Pons (tissue), 1 donor: ENCODE data around the gene RIOX2.
"Not testable (repeated sequence)": the region's sequence is repeated elsewhere in the genome, so short reads cannot be mapped to it uniquely, and the experiment has no call there.

ENCODE experiments used
- DNase-seq: peaks from one replicate; pipeline ENCODE4 v3.0.0-alpha.2; 2016; ENCODE audit warnings: low spot score

The RIOX2 gene

GRCh38 chr3:97971679-97972567, at the start of gene RIOX2:
Gene RIOX2 (minus strand): TSS chr3:97972431. CDS start chr3:97967593, 4,838 bp downstream.
- peak; percentile 58 for DNase-seq

DNA sequence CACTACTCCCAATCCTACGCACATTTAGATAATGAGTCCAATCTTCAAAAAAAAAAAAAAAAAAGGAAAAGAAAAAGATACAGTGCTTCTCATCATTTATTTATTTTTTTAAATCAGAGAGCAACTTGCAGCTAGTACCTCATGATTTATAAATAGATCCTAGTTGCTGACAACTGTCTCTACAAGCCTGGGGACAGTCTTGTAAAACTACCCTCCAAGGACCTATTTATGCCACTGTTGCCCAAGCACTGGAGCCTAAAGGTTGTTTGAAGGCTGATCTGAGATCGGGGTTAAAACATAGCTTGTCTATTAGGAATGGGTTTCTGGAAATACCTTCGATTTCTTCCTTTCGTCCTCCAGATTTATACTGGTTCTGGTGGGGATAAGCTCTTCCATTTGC, 48.2 kb upstream of the RIOX2 start:
- no peak for DNase-seq

DNA sequence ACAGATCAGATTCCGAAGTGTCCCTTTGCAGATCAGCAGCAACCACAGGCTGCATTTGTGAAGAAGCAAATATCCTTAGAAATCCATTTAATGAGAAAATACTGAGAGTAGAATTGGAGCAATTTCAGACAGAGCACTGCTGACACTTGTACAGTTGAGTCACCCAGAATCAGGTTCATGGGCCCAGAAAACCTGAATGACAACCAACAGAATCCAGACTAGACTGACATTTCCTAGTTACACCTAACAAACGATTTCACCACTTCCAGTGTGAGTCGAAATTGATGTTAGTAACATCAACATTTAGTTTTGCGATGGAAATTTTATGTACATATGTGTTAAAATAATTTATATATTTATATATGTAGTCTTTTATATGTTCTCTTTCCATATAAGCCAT, 46.1 kb upstream of the RIOX2 start:
- DNase-seq = no peak

GRCh38 chr3:98014268-98014585, 42.0 kb upstream of the RIOX2 start:
- no peak for DNase-seq

GRCh38 chr3:98013411-98014267, 41.4 kb upstream of the RIOX2 start:
- no peak for DNase-seq

DNA sequence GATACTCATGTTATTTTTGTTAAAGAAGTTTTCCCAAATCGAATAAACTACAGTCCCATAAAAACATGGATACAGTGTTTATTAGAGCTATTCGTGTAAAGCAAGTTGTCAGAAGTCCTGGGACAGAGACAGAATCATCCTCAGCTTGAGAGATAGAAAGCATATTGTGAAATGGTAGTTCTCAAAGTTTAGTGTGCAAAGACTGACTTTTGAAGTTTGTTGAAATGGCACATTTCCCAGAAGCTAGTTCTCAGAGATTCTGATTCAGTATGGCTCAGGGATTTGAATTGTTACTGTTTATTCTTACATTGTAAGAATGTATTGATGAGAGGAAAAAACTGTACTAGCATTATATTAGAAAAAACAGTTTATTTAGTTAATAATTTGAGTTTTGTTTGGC, 40.7 kb upstream of the RIOX2 start:
- DNase-seq = no peak

- DNase-seq = not testable (repeated sequence)
Observed at GRCh38 chr3:98010883-98011449, 38.7 kb upstream of the RIOX2 start.

DNA sequence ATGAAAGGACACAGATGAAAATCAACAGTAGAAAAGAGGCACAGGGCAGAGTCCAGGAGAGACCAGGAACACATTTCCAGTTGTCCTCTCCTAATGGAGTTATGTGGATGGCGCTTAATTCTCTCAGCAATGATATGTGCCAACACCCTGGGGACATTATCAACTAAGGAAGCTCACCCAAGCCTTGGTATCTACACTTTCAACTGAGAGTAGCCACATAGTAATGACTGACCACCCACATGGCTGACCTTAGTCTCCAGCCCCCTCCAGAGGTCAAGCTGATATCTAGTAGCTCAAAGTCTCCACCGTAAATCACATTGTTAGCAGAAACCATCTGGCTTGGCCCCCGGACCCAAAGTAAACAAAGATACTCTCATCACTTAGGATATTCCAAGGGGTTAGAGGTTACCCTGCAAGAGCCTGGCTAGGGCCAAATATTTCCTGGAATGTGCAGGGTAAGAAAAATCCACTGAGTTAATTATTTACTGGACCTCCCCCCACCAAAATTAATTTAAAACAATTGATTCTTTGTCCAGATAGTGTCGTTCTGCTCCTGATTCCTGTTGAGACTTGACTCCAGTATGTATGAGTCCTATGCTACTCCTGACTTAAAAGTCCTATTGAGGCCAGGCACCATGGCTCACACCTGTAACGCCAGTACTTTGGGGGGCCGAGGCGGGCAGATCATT, 38.1 kb upstream of the RIOX2 start:
- DNase-seq = no peak

GRCh38 chr3:98008855-98009254, 36.6 kb upstream of the RIOX2 start:
- DNase-seq = no peak

DNA sequence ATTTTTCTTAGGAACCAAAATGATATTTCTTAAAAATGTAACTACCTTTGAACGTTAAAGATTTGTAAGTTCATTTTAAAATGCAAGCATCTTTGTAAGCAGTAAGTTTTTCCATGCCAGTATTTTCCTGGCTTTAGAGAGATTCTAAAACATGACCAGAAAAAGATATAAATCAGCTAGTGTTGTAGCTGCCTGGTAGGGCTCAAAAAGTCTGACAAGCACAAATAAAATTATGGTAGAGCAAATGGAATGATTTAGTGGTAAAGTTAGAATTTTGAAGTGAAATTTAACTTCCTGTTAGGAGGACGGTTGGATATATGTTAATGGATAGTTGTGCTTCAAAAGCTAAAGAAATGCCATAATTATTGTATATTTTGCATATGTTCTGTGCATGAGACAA, 33.2 kb upstream of the RIOX2 start:
- no peak for DNase-seq

GRCh38 chr3:98004721-98005120, 32.5 kb upstream of the RIOX2 start:
- no peak for DNase-seq

DNA sequence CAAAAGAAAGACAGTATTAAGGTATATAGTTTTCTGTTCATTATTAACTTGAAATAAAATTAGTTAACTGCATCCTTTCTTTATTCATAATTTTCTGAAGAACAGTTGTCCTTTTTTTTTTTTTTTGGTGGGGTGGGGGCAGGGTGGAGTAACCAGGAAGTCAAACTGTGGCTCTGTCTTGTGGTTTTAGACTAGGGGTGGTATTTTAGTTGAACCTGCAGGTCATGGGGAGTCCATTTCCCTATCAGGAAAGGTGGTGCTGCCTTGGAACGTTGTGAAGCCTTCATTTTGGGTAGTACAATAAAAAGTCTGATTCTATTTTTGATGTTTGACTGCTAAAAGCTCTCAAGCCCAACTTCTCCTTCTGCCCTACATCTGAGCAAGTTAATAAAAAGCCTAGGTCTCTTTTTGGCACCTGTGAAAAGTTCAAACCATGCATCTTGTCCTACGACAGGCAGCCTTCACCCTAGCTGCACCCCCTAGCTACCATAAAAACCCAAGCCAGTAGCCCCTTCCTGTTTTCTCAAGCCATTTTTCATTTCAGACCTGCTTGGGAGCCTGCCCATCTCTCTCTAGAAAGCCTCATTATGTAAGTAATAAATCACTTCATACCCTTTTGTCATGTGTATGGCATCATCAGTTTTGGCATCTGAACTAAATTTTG, 31.2 kb upstream of the RIOX2 start:
- no peak for DNase-seq

- no peak for DNase-seq
Observed at GRCh38 chr3:98002717-98003116, 30.5 kb upstream of the RIOX2 start.

DNA sequence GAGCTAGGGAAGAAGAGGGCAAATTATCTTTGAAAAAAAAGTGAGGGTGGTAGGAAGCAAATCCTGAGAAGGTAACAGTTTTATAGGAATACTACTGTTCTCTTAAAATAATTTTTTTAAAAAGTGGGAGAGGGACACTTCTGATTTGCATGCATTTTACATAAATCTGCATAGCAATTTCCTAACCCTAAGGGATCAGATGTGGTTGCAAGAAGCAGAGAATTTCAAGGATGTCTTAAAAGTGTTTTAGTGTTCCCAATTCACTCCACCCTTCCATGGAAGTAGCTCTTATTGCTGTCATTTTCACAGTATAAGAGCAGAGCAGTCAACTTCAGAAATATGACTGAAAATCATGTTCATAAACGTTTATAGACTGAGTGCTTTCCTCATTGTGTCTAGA, 27.8 kb upstream of the RIOX2 start:
- no peak for DNase-seq

GRCh38 chr3:97999103-97999502, 26.9 kb upstream of the RIOX2 start:
- DNase-seq = no peak

DNA sequence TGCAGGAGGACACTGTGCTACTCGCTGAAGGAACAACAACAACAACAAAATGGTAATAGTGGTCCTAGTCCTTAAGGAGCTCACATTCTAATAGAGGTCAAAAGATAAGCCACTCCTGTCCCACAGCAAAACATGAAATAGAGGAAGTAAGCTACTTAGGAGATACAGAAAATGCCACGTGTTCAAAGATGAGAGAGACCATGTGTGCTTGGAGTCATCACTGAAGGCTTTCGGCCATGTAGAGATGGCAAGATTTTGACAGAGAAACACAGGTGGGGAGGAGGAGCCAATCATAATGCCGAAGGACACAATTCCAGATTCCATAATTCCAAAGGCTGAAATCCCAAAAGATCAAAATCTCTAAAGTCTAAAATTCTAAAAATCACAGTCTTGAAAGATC, 24.8 kb upstream of the RIOX2 start:
- DNase-seq = no peak

GRCh38 chr3:97994328-97994945, 22.2 kb upstream of the RIOX2 start:
- DNase-seq = no peak

GRCh38 chr3:97993526-97993925, 21.3 kb upstream of the RIOX2 start:
- DNase-seq = no peak

- DNase-seq = no peak
Observed at GRCh38 chr3:97992547-97993173, 20.4 kb upstream of the RIOX2 start.

GRCh38 chr3:97991293-97991682, 19.1 kb upstream of the RIOX2 start:
- no peak for DNase-seq
